HG03175 (cell line): ENCODE results near the gene CFTR.

Source experiments
- ATAC-seq: cut with Tn5 transposase; IDR thresholded peaks from one replicate; pipeline ENCODE4 v1.9.1; 2021; ENCODE audit warnings: mild to moderate bottlenecking, moderate library complexity; ENCODE audit not compliant: unreplicated experiment

Gene CFTR

GRCh38 chr7:117582219-117582704 is 102.4 kb downstream of the CFTR start:
- no peak for ATAC-seq

- no peak for ATAC-seq
Measured at GRCh38 chr7:117587931-117588330, 108.1 kb downstream of the CFTR start.

- ATAC-seq, result peak; percentile 60
Measured at GRCh38 chr7:117588352-117588794, 108.5 kb downstream of the CFTR start.

- no peak for ATAC-seq
Measured at GRCh38 chr7:117590191-117590590, 110.4 kb downstream of the CFTR start.

- no peak for ATAC-seq
Measured at GRCh38 chr7:117592011-117592635, 112.3 kb downstream of the CFTR start.

GRCh38 chr7:117596134-117596533 is 116.3 kb downstream of the CFTR start:
- ATAC-seq, result no peak

GRCh38 chr7:117597755-117598154 is 117.9 kb downstream of the CFTR start:
- no peak for ATAC-seq

GRCh38 chr7:117600911-117601310 is 121.1 kb downstream of the CFTR start:
- ATAC-seq, result no peak

- no peak for ATAC-seq
Measured at GRCh38 chr7:117603627-117604026, 123.8 kb downstream of the CFTR start.

GRCh38 chr7:117605712-117606111 is 125.9 kb downstream of the CFTR start:
- no peak for ATAC-seq

GRCh38 chr7:117606132-117606531 is 126.3 kb downstream of the CFTR start:
- ATAC-seq, result no peak

- no peak for ATAC-seq
Measured at GRCh38 chr7:117610396-117610795, 130.6 kb downstream of the CFTR start.

GRCh38 chr7:117612637-117613036 is 132.8 kb downstream of the CFTR start:
- ATAC-seq, result no peak

- ATAC-seq, result no peak
Measured at GRCh38 chr7:117616694-117617093, 136.9 kb downstream of the CFTR start.

GRCh38 chr7:117619681-117620080 is 139.9 kb downstream of the CFTR start:
- ATAC-seq, result no peak

- ATAC-seq, result no peak
Measured at GRCh38 chr7:117621075-117621618, 141.3 kb downstream of the CFTR start.

GRCh38 chr7:117623606-117624005 is 143.8 kb downstream of the CFTR start:
- ATAC-seq, result no peak

GRCh38 chr7:117630501-117630900 is 150.7 kb downstream of the CFTR start:
- no peak for ATAC-seq

GRCh38 chr7:117630907-117631564 is 151.2 kb downstream of the CFTR start:
- no peak for ATAC-seq

GRCh38 chr7:117631652-117632051 is 151.8 kb downstream of the CFTR start:
- no peak for ATAC-seq

- ATAC-seq, result no peak
Measured at GRCh38 chr7:117637937-117638336, 158.1 kb downstream of the CFTR start.

GRCh38 chr7:117639966-117640365 is 160.1 kb downstream of the CFTR start:
- ATAC-seq, result no peak
